ENCODE data around the gene DUSP10.

Gene DUSP10

GRCh38 chr1:221741703-221742554 is at the start of gene DUSP10:
Gene DUSP10, minus strand, starts transcription at chr1:221742089. Its CDS starts 2,345 bp downstream, at chr1:221739744.
- DNase-seq (ENCODE audit: low read depth, low spot score), result peak; percentile 99

- no peak for DNase-seq (ENCODE audit: low read depth, low spot score)
Observed at GRCh38 chr1:221788466-221788865, 46.6 kb upstream of the DUSP10 start.

- no peak for DNase-seq (ENCODE audit: low read depth, low spot score)
Observed at GRCh38 chr1:221786647-221787046, 44.8 kb upstream of the DUSP10 start.

- no peak for DNase-seq (ENCODE audit: low read depth, low spot score)
Observed at GRCh38 chr1:221783936-221784335, 42.0 kb upstream of the DUSP10 start.

GRCh38 chr1:221783437-221783836 is 41.5 kb upstream of the DUSP10 start:
- no peak for DNase-seq (ENCODE audit: low read depth, low spot score)

- DNase-seq (ENCODE audit: low read depth, low spot score), result no peak
Observed at GRCh38 chr1:221782970-221783369, 41.1 kb upstream of the DUSP10 start.

- no peak for DNase-seq (ENCODE audit: low read depth, low spot score)
Observed at GRCh38 chr1:221782477-221782876, 40.6 kb upstream of the DUSP10 start.

- no peak for DNase-seq (ENCODE audit: low read depth, low spot score)
Observed at GRCh38 chr1:221781102-221781755, 39.3 kb upstream of the DUSP10 start.

GRCh38 chr1:221780175-221780574 is 38.3 kb upstream of the DUSP10 start:
- no peak for DNase-seq (ENCODE audit: low read depth, low spot score)

- DNase-seq (ENCODE audit: low read depth, low spot score), result no peak
Observed at GRCh38 chr1:221779771-221780170, 37.9 kb upstream of the DUSP10 start.

GRCh38 chr1:221778535-221779142 is 36.8 kb upstream of the DUSP10 start:
- DNase-seq (ENCODE audit: low read depth, low spot score), result no peak

GRCh38 chr1:221778125-221778524 is 36.2 kb upstream of the DUSP10 start:
- DNase-seq (ENCODE audit: low read depth, low spot score), result no peak

- no peak for DNase-seq (ENCODE audit: low read depth, low spot score)
Observed at GRCh38 chr1:221777431-221778072, 35.7 kb upstream of the DUSP10 start.

GRCh38 chr1:221776495-221777301 is 34.8 kb upstream of the DUSP10 start:
- DNase-seq (ENCODE audit: low read depth, low spot score), result no peak

GRCh38 chr1:221775206-221775605 is 33.3 kb upstream of the DUSP10 start:
- no peak for DNase-seq (ENCODE audit: low read depth, low spot score)

GRCh38 chr1:221774054-221774842 is 32.4 kb upstream of the DUSP10 start:
- DNase-seq (ENCODE audit: low read depth, low spot score), result no peak

- DNase-seq (ENCODE audit: low read depth, low spot score), result no peak
Observed at GRCh38 chr1:221773383-221773782, 31.5 kb upstream of the DUSP10 start.

- DNase-seq (ENCODE audit: low read depth, low spot score), result no peak
Observed at GRCh38 chr1:221772117-221772516, 30.2 kb upstream of the DUSP10 start.

GRCh38 chr1:221768444-221769066 is 26.7 kb upstream of the DUSP10 start:
- no peak for DNase-seq (ENCODE audit: low read depth, low spot score)

- DNase-seq (ENCODE audit: low read depth, low spot score), result peak; percentile 41
Observed at GRCh38 chr1:221766210-221766609, 24.3 kb upstream of the DUSP10 start.

All from brain pericyte (primary cell).